Mesothelial cell of epicardium (in vitro differentiated cells): ENCODE measurements around the gene PDZRN4. TPM values are rescaled to one million over a fixed set of nuclear protein-coding genes. Genes with fewer than 3 reads are reported as not detected.

ENCODE experiments used
- DNase-seq, 2 experiments: peaks; one replicate each; pipeline ENCODE4 v3.0.0; 2021; ENCODE audit warnings: low spot score in 2 of 2; ENCODE audit not compliant: unreplicated experiment in 2 of 2
- H3K27ac Mint-ChIP-seq: 2 replicates; pipeline ENCODE4 v1.8.0; 2021; ENCODE audit warnings: mixed read lengths
- H3K27me3 Mint-ChIP-seq: 2 replicates; pipeline ENCODE4 v1.8.0; 2021; ENCODE audit warnings: low read depth, mixed read lengths
- H3K36me3 Mint-ChIP-seq: 2 replicates; pipeline ENCODE4 v1.8.0; 2021; ENCODE audit warnings: mixed read lengths
- H3K4me1 Mint-ChIP-seq: 2 replicates; pipeline ENCODE4 v1.8.0; 2021; ENCODE audit warnings: mixed read lengths
- H3K4me3 Mint-ChIP-seq: 2 replicates; pipeline ENCODE4 v1.8.0; 2021; ENCODE audit warnings: mild to moderate bottlenecking, moderate library complexity, mixed read lengths
- H3K9me3 Mint-ChIP-seq: 2 replicates; pipeline ENCODE4 v1.8.0; 2021; ENCODE audit warnings: mixed read lengths
- CTCF ChIP-seq: fragments of 200-600 bp; sonication (generic); IDR thresholded peaks from one replicate; pipeline ENCODE4 v1.5.0; 2021; ENCODE audit warnings: antibody characterized with exemption; ENCODE audit not compliant: unreplicated experiment
- total RNA-seq: library from RNA; stranded (reverse); gene quantifications from 3 replicates; pipeline ENCODE4 v1.2.1, GENCODE V29; 2021

PDZRN4 gene
- total RNA-seq, 1 donor from 2014 or later: 1.5 TPM

- DNase-seq: no peak
- Mint-ChIP-seq H3K36me3 (peaks cover 5% of the 10 kb centered on the region), H3K4me1 (peaks cover 5% of the 10 kb centered on the region), H3K27me3 (no peaks in the 10 kb centered on the region), H3K4me3 (no peak overlapping the region), H3K27ac (no peak overlapping the region), H3K9me3 (peaks cover 22% of the 10 kb centered on the region)
- TF ChIP-seq CTCF: no peak
These were observed 146.3 kb downstream of the PDZRN4 start for GRCh38 chr12:41334390-41334789.

- Mint-ChIP-seq H3K27ac (no peak overlapping the region), H3K27me3 (no peaks in the 10 kb centered on the region)
These were observed 148.0 kb downstream of the PDZRN4 start for GRCh38 chr12:41336041-41336549.

GRCh38 chr12:41339784-41340183 is 151.7 kb downstream of the PDZRN4 start:
- no peak for DNase-seq
- Mint-ChIP-seq H3K27me3 (no peaks in the 10 kb centered on the region), H3K36me3 (peaks cover 13% of the 10 kb centered on the region), H3K4me3 (no peak overlapping the region), H3K9me3 (peaks cover 49% of the 10 kb centered on the region), H3K27ac (no peak overlapping the region), H3K4me1 (peaks cover under 1% of the 10 kb centered on the region)
- no peak for TF ChIP-seq CTCF

More at GRCh38 chr12:41336041-41336549, 148.0 kb downstream of the PDZRN4 start:
- peaks cover 38% of the 10 kb centered on the region for H3K9me3 Mint-ChIP-seq
- no peak for DNase-seq
- peaks cover 13% of the 10 kb centered on the region for H3K36me3 Mint-ChIP-seq
- no peak for TF ChIP-seq CTCF
- no peak overlapping the region for H3K4me3 Mint-ChIP-seq
- H3K4me1 Mint-ChIP-seq: peaks cover 2% of the 10 kb centered on the region

- Mint-ChIP-seq H3K9me3 (peaks cover 22% of the 10 kb centered on the region), H3K4me1 (peaks cover 9% of the 10 kb centered on the region), H3K4me3 (no peak overlapping the region), H3K27me3 (no peaks in the 10 kb centered on the region), H3K36me3 (peaks cover 5% of the 10 kb centered on the region), H3K27ac (no peak overlapping the region)
- no peak for DNase-seq
- no peak for TF ChIP-seq CTCF
These were observed 156.8 kb downstream of the PDZRN4 start for GRCh38 chr12:41344776-41345470.

- DNase-seq: no peak
- Mint-ChIP-seq H3K36me3 (no peaks in the 10 kb centered on the region), H3K9me3 (peaks cover 11% of the 10 kb centered on the region), H3K4me1 (peaks cover 12% of the 10 kb centered on the region), H3K27ac (no peak overlapping the region), H3K27me3 (no peaks in the 10 kb centered on the region), H3K4me3 (no peak overlapping the region)
- TF ChIP-seq CTCF: no peak
These were observed 160.1 kb downstream of the PDZRN4 start for GRCh38 chr12:41348198-41348597.
